ENCODE data around the gene CDH11. TPM values are rescaled to one million over a fixed set of nuclear protein-coding genes. Genes with fewer than 3 reads are reported as not detected.

CDH11 gene
- polyA plus RNA-seq, 1 donor from 2014 or later: 22.9 TPM

GRCh38 chr16:64974381-64974780 is 147.5 kb downstream of the CDH11 start:
- no peak overlapping the region for H3K4me2 ChIP-seq (ENCODE audit: low read length)
- H3K27ac ChIP-seq (ENCODE audit: low read length): no peak overlapping the region
- H3F3A ChIP-seq (ENCODE audit: insufficient read depth, low read length, poor library complexity, severe bottlenecking): no peaks in the 10 kb centered on the region
- H3K9ac ChIP-seq (ENCODE audit: low read length): no peak overlapping the region
- H4K20me1 ChIP-seq (ENCODE audit: insufficient read depth): no peaks in the 10 kb centered on the region
- no peak overlapping the region for H2AFZ ChIP-seq (ENCODE audit: low read depth, low read length)
- no peak overlapping the region for H3K4me3 ChIP-seq (ENCODE audit: low read length)
- TF ChIP-seq EZH2 (IDR thresholded peaks at IDR 0.05; ENCODE audit: borderline replicate concordance, insufficient read depth, low read length, poor library complexity, severe bottlenecking) (no peak), TAF1 (IDR thresholded peaks at IDR 0.05; ENCODE audit: low read depth) (no peak), EP300 (conservative IDR thresholded peaks at IDR 0.05; ENCODE audit: poor library complexity, severe bottlenecking) (no peak), CTCF (IDR thresholded peaks at IDR 0.05; ENCODE audit: poor library complexity, severe bottlenecking) (no peak), RAD21 (conservative IDR thresholded peaks at IDR 0.05) (no peak), POLR2AphosphoS5 (IDR thresholded peaks at IDR 0.05) (no peak), REST (IDR thresholded peaks at IDR 0.05; ENCODE audit: borderline replicate concordance) (no peak), SMC3 (conservative IDR thresholded peaks at IDR 0.05; ENCODE audit: poor library complexity) (no peak), MXI1 (conservative IDR thresholded peaks at IDR 0.05; ENCODE audit: poor library complexity, severe bottlenecking) (no peak)
- no peaks in the 10 kb centered on the region for H3K79me2 ChIP-seq (replicated peaks; ENCODE audit: insufficient read depth, low read length)
- no peaks in the 10 kb centered on the region for H3K27me3 ChIP-seq (ENCODE audit: insufficient read depth, low read depth, low read length)
- H3K36me3 ChIP-seq (ENCODE audit: insufficient read depth, low read length): peaks cover 6% of the 10 kb centered on the region
- H3K9me2 ChIP-seq (ENCODE audit: insufficient read depth, low read length): no peaks in the 10 kb centered on the region
- H3K9me3 ChIP-seq (ENCODE audit: low read length): no peaks in the 10 kb centered on the region

GRCh38 chr16:64973171-64973570 is 148.7 kb downstream of the CDH11 start:
- H3K36me3 ChIP-seq (ENCODE audit: insufficient read depth, low read length): peaks cover 6% of the 10 kb centered on the region
- no peaks in the 10 kb centered on the region for H3K9me2 ChIP-seq (ENCODE audit: insufficient read depth, low read length)
- no peaks in the 10 kb centered on the region for H3K27me3 ChIP-seq (ENCODE audit: insufficient read depth, low read depth, low read length)
- no peak overlapping the region for H3K4me3 ChIP-seq (ENCODE audit: low read length)
- no peaks in the 10 kb centered on the region for H3F3A ChIP-seq (ENCODE audit: insufficient read depth, low read length, poor library complexity, severe bottlenecking)
- no peak overlapping the region for H3K27ac ChIP-seq (ENCODE audit: low read length)
- no peak overlapping the region for H3K4me2 ChIP-seq (ENCODE audit: low read length)
- no peak overlapping the region for H3K9ac ChIP-seq (ENCODE audit: low read length)
- no peaks in the 10 kb centered on the region for H3K9me3 ChIP-seq (ENCODE audit: low read length)
- no peak for TF ChIP-seq REST (IDR thresholded peaks at IDR 0.05; ENCODE audit: borderline replicate concordance)
- no peak for TF ChIP-seq EP300 (conservative IDR thresholded peaks at IDR 0.05; ENCODE audit: poor library complexity, severe bottlenecking)
- TF ChIP-seq POLR2AphosphoS5 (IDR thresholded peaks at IDR 0.05): no peak
- TF ChIP-seq TAF1 (IDR thresholded peaks at IDR 0.05; ENCODE audit: low read depth): no peak
- TF ChIP-seq MXI1 (conservative IDR thresholded peaks at IDR 0.05; ENCODE audit: poor library complexity, severe bottlenecking): no peak
- TF ChIP-seq EZH2 (IDR thresholded peaks at IDR 0.05; ENCODE audit: borderline replicate concordance, insufficient read depth, low read length, poor library complexity, severe bottlenecking): no peak
- no peak for TF ChIP-seq CTCF (IDR thresholded peaks at IDR 0.05; ENCODE audit: poor library complexity, severe bottlenecking)
- TF ChIP-seq SMC3 (conservative IDR thresholded peaks at IDR 0.05; ENCODE audit: poor library complexity): no peak
- no peak for TF ChIP-seq RAD21 (conservative IDR thresholded peaks at IDR 0.05)
- H4K20me1 ChIP-seq (ENCODE audit: insufficient read depth): no peaks in the 10 kb centered on the region
- H2AFZ ChIP-seq (ENCODE audit: low read depth, low read length): no peak overlapping the region
- H3K79me2 ChIP-seq (replicated peaks; ENCODE audit: insufficient read depth, low read length): no peaks in the 10 kb centered on the region
